SK-N-SH treated with all-trans-retinoic acid at 6 μM for 48 hours (cell line): ENCODE data around the gene TXK.

ENCODE experiments used
- PPARA ChIP-seq: fragments of 250-450 bp; sonication (Bioruptor Pico); IDR thresholded peaks from 2 replicates; pipeline ENCODE4 v1.5.0; 2020; ENCODE audit warnings: mild to moderate bottlenecking, borderline replicate concordance
- TOX ChIP-seq: fragments of 250-450 bp; sonication (Bioruptor Pico); IDR thresholded peaks from 2 replicates; pipeline ENCODE4 v1.8.0; 2021; ENCODE audit warnings: mild to moderate bottlenecking, moderate library complexity, borderline replicate concordance

GRCh38 chr4:48131736-48132135 lies 2.3 kb downstream of the TXK start:
- TF ChIP-seq TOX (CRISPR knock-in tag) (no peak), PPARA (CRISPR knock-in tag) (no peak)
